ENCODE measurements around the gene KHDC4. TPM values are rescaled to one million over a fixed set of nuclear protein-coding genes. Genes with fewer than 3 reads are reported as not detected.

Gene KHDC4
- total and polyA plus RNA-seq, 10 of the 15 experiments (the other 5 are each of a cell fraction or from before 2014, with no cell fraction given) = 11.7 to 109 (median 41.9) TPM

DNA sequence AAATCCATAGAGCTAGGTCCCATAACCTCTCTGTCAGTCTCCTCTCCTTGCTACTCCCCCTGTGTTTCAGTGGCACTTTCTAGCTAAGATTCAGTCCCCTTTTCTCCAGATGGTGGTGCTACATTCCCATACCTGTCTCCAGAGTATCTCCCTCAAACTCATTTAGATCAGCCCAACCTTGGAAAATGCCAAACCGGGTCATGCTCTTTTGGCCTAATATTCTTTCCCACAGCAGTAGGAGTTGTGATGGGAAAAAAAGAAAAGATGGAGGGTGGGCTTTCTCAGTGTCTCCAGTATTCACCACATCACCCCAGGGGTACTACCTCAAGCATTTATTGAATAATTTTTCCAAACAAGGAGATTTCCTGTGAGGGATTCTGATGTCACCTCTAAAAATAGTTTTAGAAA lies 4.0 kb upstream of the KHDC4 start (continued):
- TF ChIP-seq SMC3 (IDR thresholded peaks at IDR 0.05; ENCODE audit: borderline replicate concordance, low read length) (peak; percentile 99), GABPA (IDR thresholded peaks at IDR 0.05; ENCODE audit: low read depth) (no peak), NBN (IDR thresholded peaks at IDR 0.05) (peak; percentile 43; the same call in 1 of the 2 replicates), BHLHE40 (IDR thresholded peaks at IDR 0.05; ENCODE audit: borderline replicate concordance in 1 of 2, low read depth in 2 of 2, low read length in 1 of 2) (0 out of 4 replicates have a peak, but pooled peaks of 1 of the 2 experiments have one; percentile 8), HCFC1 (IDR thresholded peaks at IDR 0.05; ENCODE audit: low read length) (no peak), ZSCAN29 (IDR thresholded peaks at IDR 0.05) (no peak)
- TF ChIP-seq, protein P1, sequence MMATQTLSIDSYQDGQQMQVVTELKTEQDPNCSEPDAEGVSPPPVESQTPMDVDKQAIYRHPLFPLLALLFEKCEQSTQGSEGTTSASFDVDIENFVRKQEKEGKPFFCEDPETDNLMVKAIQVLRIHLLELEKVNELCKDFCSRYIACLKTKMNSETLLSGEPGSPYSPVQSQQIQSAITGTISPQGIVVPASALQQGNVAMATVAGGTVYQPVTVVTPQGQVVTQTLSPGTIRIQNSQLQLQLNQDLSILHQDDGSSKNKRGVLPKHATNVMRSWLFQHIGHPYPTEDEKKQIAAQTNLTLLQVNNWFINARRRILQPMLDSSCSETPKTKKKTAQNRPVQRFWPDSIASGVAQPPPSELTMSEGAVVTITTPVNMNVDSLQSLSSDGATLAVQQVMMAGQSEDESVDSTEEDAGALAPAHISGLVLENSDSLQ (IDR thresholded peaks at IDR 0.05) = peak; percentile 63; the same call in 1 of the 2 replicates

DNA sequence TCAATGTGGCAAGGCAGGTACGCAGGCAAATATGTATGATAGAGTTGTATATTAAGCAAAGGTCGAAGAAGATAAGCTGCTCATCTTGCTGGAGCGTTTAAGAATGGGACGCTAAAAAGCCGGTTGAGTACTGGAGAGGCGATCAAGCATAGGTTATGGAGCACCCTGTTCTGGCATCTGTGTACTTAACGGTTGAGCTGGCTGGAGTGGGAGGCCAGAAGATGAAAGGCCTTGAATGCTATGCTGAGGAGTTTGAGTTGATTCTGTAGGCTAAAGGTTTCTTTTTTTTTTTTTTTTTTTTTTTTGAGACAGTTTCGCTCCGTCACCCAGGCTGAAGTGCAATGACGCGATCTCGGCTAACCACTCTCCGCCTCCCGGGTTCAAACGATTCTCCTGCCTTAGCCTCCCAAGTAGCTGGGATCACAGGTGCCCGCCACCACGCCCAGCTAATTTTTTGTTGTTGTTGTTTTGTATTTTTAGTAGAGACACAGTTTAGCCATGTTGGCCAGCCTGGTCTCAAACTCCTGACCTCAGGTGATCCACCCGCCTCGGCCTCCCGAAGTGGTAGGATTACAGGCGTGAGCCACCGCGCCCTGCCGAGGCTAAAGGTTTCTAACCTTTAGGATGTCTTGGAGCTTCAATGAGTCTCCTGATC lies 850 bp upstream of the KHDC4 start:
- Histone ChIP-seq H3K27ac (ENCODE audit: control insufficient read depth, insufficient read depth) (peak overlapping the region; percentile 87), H3K27me3 (replicated peaks in 1 of 2; ENCODE audit: control insufficient read depth in 2 of 2, insufficient read depth in 2 of 2, low read length in 1 of 2) (no peaks in the 10 kb centered on the region), H3K36me3 (ENCODE audit: control insufficient read depth in 2 of 2, insufficient read depth in 2 of 2, low read length in 1 of 2) (peaks cover 2 to 12% of the 10 kb centered on the region in 2 experiments), H3K9ac (ENCODE audit: control insufficient read depth, insufficient read depth, low read length) (peak overlapping the region; percentile 89), H3K79me2 (ENCODE audit: control insufficient read depth, insufficient read depth, low read length) (peaks cover 46% of the 10 kb centered on the region), H3K4me3 (peak overlapping the region; percentile 76), H3K4me1 (ENCODE audit: control insufficient read depth, insufficient read depth, low read length) (peaks cover 17% of the 10 kb centered on the region), H3K9me3 (replicated peaks; ENCODE audit: control insufficient read depth, insufficient read depth, low read length) (no peaks in the 10 kb centered on the region), H3K4me2 (ENCODE audit: control insufficient read depth, insufficient read depth) (peak overlapping the region; percentile 96), H4K20me1 (ENCODE audit: control insufficient read depth, insufficient read depth) (peaks cover 5% of the 10 kb centered on the region; the same call in 1 of the 2 replicates), H2AFZ (ENCODE audit: control insufficient read depth, low read depth, low read length) (peak overlapping the region; percentile 80)
- 85% methylated on average over 22 of the region's 24 CpGs for WGBS (ENCODE audit: insufficient coverage, insufficient replicate concordance, low lambda C conversion rate, missing lambda C conversion rate)
- FAIRE-seq (no peak), ATAC-seq (no peak), DNase-seq (ENCODE audit: low read depth, low spot score) (no peak)
- TF ChIP-seq FOXM1 (IDR thresholded peaks at IDR 0.05; ENCODE audit: low read depth, low read length) (0 out of 2 replicates have a peak, but pooled peaks have one; percentile 10), ZBTB33 (IDR thresholded peaks at IDR 0.05) (0 out of 2 replicates have a peak, but pooled peaks have one; percentile 33), MLLT1 (IDR thresholded peaks at IDR 0.05) (peak; percentile 98), ZNF217 (IDR thresholded peaks at IDR 0.05) (no peak)
- SMC1A ChIA-PET (ENCODE audit: uncharacterized antibody, unreplicated experiment) = interaction anchor here (0.6 to 6.0 kb wide), 12 partner anchors 10 to 663 kb away, joined by 3 to 51 read pairs (median 6); partner anchors contain the start of gene SYT11
- in situ Hi-C loops (cut with MboI) (loop anchor here (5.0 kb wide), 2 partner anchors 57 to 132 kb away; no protein-coding TSS in a partner anchor), intact Hi-C loops (cut with micrococcal nuclease; ENCODE audit: unreplicated experiment) (loop anchor here (2.0 kb wide), 2 partner anchors 78 kb away; partner anchors contain the start of gene GON4L)
- CTCF ChIA-PET = interaction anchor here (0.7 to 6.4 kb wide), 8 partner anchors 10 to 131 kb away, joined by 3 to 84 read pairs (median 4); partner anchors contain the start of gene SSR2
- RAD21 ChIA-PET (ENCODE audit: unreplicated experiment) = interaction anchor here (0.6 to 6.4 kb wide), 8 partner anchors 29 to 131 kb away, joined by 3 to 49 read pairs (median 6); partner anchors contain the start of gene ARHGEF2
- BruUV-seq (replicated peaks) = TSS peak; percentile 99
- POLR2A ChIA-PET = interaction anchor here (0.6 to 4.2 kb wide), 11 partner anchors 9 to 180 kb away, joined by 3 to 78 read pairs (median 6); partner anchors contain the start of genes ARHGEF2, GON4L and SYT11
